ENCODE measurements around the gene SCAF1. TPM values are rescaled to one million over a fixed set of nuclear protein-coding genes. Genes with fewer than 3 reads are reported as not detected.
A peak's percentile ranks its signal among the peaks of the same experiment; 100 is the strongest.

Gene SCAF1
- total and polyA plus RNA-seq, 2 experiments from 2014 or later: 19.7 to 53.7 TPM

- DNase-seq (ENCODE audit: low spot score) (no peak), ATAC-seq (no peak)
- Histone ChIP-seq H3K4me1 (ENCODE audit: insufficient read depth) (peaks cover 12% of the 10 kb centered on the region), H3F3A (replicated peaks; ENCODE audit: low read depth) (peaks cover 13% of the 10 kb centered on the region; the same call in 1 of the 2 replicates), H3K4me3 (no peak overlapping the region), H2AFZ (no peak overlapping the region), H3K4me2 (no peak overlapping the region), H3K9me2 (ENCODE audit: insufficient read depth) (no peaks in the 10 kb centered on the region), H4K20me1 (replicated peaks; ENCODE audit: insufficient read depth) (peaks cover 13% of the 10 kb centered on the region), H3K36me3 (ENCODE audit: insufficient read depth) (peaks cover 4% of the 10 kb centered on the region), H3K79me2 (replicated peaks; ENCODE audit: insufficient read depth) (peaks cover 26% of the 10 kb centered on the region), H3K27ac (ENCODE audit: low read depth) (no peak overlapping the region), H3K27me3 (ENCODE audit: insufficient read depth) (no peaks in the 10 kb centered on the region)
- peak overlapping the region; percentile 44; the same call in 1 of the 2 replicates for H3K27ac Mint-ChIP-seq
- peaks cover 23% of the 10 kb centered on the region for H3K4me1 Mint-ChIP-seq
- H3K27me3 Mint-ChIP-seq (ENCODE audit: insufficient read depth, low read depth, poor library complexity): peaks cover 14% of the 10 kb centered on the region
- H3K4me3 Mint-ChIP-seq: no peak overlapping the region
- TF ChIP-seq EZH2phosphoT487 (IDR thresholded peaks at IDR 0.05; ENCODE audit: unreplicated experiment) (no peak), EZH2 (IDR thresholded peaks at IDR 0.05; ENCODE audit: low read depth, unreplicated experiment) (no peak), CREB1 (CRISPR knock-in tag; IDR thresholded peaks at IDR 0.05; ENCODE audit: low read depth) (no peak), JUNB (IDR thresholded peaks at IDR 0.05; ENCODE audit: unreplicated experiment) (no peak), POLR2AphosphoS5 (IDR thresholded peaks at IDR 0.05; ENCODE audit: low read depth) (no peak), ZNF331 (CRISPR knock-in tag; IDR thresholded peaks at IDR 0.05; ENCODE audit: low read depth) (no peak), ZNF114 (CRISPR knock-in tag; IDR thresholded peaks at IDR 0.05) (no peak), REST (IDR thresholded peaks at IDR 0.05; ENCODE audit: unreplicated experiment) (no peak), STAT1 (IDR thresholded peaks at IDR 0.05; ENCODE audit: unreplicated experiment) (no peak), NANOG (IDR thresholded peaks at IDR 0.05; ENCODE audit: borderline replicate concordance) (no peak)
- TF ChIP-seq, protein P1, sequence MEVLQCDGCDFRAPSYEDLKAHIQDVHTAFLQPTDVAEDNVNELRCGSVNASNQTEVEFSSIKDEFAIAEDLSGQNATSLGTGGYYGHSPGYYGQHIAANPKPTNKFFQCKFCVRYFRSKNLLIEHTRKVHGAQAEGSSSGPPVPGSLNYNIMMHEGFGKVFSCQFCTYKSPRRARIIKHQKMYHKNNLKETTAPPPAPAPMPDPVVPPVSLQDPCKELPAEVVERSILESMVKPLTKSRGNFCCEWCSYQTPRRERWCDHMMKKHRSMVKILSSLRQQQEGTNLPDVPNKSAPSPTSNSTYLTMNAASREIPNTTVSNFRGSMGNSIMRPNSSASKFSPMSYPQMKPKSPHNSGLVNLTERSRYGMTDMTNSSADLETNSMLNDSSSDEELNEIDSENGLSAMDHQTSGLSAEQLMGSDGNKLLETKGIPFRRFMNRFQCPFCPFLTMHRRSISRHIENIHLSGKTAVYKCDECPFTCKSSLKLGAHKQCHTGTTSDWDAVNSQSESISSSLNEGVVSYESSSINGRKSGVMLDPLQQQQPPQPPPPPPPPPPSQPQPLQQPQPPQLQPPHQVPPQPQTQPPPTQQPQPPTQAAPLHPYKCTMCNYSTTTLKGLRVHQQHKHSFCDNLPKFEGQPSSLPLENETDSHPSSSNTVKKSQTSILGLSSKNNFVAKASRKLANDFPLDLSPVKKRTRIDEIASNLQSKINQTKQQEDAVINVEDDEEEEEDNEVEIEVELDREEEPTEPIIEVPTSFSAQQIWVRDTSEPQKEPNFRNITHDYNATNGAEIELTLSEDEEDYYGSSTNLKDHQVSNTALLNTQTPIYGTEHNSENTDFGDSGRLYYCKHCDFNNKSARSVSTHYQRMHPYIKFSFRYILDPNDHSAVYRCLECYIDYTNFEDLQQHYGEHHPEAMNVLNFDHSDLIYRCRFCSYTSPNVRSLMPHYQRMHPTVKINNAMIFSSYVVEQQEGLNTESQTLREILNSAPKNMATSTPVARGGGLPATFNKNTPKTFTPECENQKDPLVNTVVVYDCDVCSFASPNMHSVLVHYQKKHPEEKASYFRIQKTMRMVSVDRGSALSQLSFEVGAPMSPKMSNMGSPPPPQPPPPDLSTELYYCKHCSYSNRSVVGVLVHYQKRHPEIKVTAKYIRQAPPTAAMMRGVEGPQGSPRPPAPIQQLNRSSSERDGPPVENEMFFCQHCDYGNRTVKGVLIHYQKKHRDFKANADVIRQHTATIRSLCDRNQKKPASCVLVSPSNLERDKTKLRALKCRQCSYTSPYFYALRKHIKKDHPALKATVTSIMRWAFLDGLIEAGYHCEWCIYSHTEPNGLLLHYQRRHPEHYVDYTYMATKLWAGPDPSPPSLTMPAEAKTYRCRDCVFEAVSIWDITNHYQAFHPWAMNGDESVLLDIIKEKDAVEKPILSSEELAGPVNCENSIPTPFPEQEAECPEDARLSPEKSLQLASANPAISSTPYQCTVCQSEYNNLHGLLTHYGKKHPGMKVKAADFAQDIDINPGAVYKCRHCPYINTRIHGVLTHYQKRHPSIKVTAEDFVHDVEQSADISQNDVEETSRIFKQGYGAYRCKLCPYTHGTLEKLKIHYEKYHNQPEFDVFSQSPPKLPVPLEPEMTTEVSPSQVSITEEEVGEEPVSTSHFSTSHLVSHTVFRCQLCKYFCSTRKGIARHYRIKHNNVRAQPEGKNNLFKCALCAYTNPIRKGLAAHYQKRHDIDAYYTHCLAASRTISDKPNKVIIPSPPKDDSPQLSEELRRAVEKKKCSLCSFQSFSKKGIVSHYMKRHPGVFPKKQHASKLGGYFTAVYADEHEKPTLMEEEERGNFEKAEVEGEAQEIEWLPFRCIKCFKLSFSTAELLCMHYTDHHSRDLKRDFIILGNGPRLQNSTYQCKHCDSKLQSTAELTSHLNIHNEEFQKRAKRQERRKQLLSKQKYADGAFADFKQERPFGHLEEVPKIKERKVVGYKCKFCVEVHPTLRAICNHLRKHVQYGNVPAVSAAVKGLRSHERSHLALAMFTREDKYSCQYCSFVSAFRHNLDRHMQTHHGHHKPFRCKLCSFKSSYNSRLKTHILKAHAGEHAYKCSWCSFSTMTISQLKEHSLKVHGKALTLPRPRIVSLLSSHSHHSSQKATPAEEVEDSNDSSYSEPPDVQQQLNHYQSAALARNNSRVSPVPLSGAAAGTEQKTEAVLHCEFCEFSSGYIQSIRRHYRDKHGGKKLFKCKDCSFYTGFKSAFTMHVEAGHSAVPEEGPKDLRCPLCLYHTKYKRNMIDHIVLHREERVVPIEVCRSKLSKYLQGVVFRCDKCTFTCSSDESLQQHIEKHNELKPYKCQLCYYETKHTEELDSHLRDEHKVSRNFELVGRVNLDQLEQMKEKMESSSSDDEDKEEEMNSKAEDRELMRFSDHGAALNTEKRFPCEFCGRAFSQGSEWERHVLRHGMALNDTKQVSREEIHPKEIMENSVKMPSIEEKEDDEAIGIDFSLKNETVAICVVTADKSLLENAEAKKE (CRISPR knock-in tag; IDR thresholded peaks at IDR 0.05): no peak
- TF ChIP-seq, protein P2, sequence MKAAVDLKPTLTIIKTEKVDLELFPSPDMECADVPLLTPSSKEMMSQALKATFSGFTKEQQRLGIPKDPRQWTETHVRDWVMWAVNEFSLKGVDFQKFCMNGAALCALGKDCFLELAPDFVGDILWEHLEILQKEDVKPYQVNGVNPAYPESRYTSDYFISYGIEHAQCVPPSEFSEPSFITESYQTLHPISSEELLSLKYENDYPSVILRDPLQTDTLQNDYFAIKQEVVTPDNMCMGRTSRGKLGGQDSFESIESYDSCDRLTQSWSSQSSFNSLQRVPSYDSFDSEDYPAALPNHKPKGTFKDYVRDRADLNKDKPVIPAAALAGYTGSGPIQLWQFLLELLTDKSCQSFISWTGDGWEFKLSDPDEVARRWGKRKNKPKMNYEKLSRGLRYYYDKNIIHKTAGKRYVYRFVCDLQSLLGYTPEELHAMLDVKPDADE (IDR thresholded peaks at IDR 0.05): no peak
- TF ChIP-seq, protein P3, sequence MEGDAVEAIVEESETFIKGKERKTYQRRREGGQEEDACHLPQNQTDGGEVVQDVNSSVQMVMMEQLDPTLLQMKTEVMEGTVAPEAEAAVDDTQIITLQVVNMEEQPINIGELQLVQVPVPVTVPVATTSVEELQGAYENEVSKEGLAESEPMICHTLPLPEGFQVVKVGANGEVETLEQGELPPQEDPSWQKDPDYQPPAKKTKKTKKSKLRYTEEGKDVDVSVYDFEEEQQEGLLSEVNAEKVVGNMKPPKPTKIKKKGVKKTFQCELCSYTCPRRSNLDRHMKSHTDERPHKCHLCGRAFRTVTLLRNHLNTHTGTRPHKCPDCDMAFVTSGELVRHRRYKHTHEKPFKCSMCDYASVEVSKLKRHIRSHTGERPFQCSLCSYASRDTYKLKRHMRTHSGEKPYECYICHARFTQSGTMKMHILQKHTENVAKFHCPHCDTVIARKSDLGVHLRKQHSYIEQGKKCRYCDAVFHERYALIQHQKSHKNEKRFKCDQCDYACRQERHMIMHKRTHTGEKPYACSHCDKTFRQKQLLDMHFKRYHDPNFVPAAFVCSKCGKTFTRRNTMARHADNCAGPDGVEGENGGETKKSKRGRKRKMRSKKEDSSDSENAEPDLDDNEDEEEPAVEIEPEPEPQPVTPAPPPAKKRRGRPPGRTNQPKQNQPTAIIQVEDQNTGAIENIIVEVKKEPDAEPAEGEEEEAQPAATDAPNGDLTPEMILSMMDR (conservative IDR thresholded peaks at IDR 0.05; ENCODE audit: low read depth in 2 of 2): no peak
- peaks cover 34% of the 10 kb centered on the region for H3K36me3 Mint-ChIP-seq (ENCODE audit: low read depth)
- no peaks in the 10 kb centered on the region for H3K9me3 Mint-ChIP-seq
These were observed 4.6 kb downstream of the SCAF1 start for GRCh38 chr19:49646586-49646985.

Data from GM23338 (cell line).